K562 (cell line): Measurements from ENCODE around the gene LTA4H. TPM values are rescaled to one million over a fixed set of nuclear protein-coding genes. Genes with fewer than 3 reads are reported as not detected.

Source experiments
- AFF1 ChIP-seq, 2 experiments: fragments of 450-650 bp; IDR thresholded peaks; 2 replicates each; pipeline ENCODE4 v1.6.1; 2018; ENCODE audit warnings: mild to moderate bottlenecking in 2 of 2, low read depth in 1 of 2; ENCODE audit not compliant: partially characterized antibody in 2 of 2
- FOSL1 ChIP-seq: fragments of 200-800 bp; sonication (Bioruptor generic); conservative IDR thresholded peaks from 2 replicates; pipeline ENCODE4 v1.6.1; 2016; ENCODE audit warnings: missing genetic modification characterization, missing compliant biosample characterization
- KLF6 ChIP-seq: fragments of 250-450 bp; sonication (Bioruptor Pico); IDR thresholded peaks from 2 replicates; pipeline ENCODE4 v1.4.0; 2020; ENCODE audit warnings: mild to moderate bottlenecking, moderate library complexity, borderline replicate concordance
- MAZ ChIP-seq, 2 experiments: fragments of 450-650 bp in 1 of 2; sonication (generic) in 1 of 2; formaldehyde crosslinking; IDR thresholded peaks in 1 of 2; conservative IDR thresholded peaks in 1 of 2; 2 replicates each; pipeline versions ENCODE4 v1.4.0 to v1.5.0; 2020; ENCODE audit warnings: mild to moderate bottlenecking in 1 of 2, missing genetic modification reagents in 1 of 2
- SIX5 ChIP-seq, 2 experiments: IDR thresholded peaks; 2 replicates each; pipeline ENCODE4 v1.6.1; 2011; ENCODE audit warnings: low read length in 2 of 2, borderline replicate concordance in 1 of 2, low read depth in 1 of 2, mild to moderate bottlenecking in 1 of 2, moderate library complexity in 1 of 2; ENCODE audit not compliant: insufficient read depth in 1 of 2
- TEAD2 ChIP-seq: fragments of 450-650 bp; IDR thresholded peaks from 2 replicates; pipeline ENCODE4 v1.6.1; 2016; ENCODE audit warnings: missing genetic modification characterization, control low read depth, missing compliant biosample characterization
- ZBTB7A ChIP-seq: IDR thresholded peaks from 2 replicates; pipeline ENCODE4 v1.6.1; 2011; ENCODE audit warnings: low read depth, mild to moderate bottlenecking, low read length, moderate library complexity, borderline replicate concordance; ENCODE audit not compliant: control insufficient read depth
- ZMIZ1 ChIP-seq, 2 experiments: fragments of 150-350 bp in 1 of 2; IDR thresholded peaks; 2 replicates each; pipeline ENCODE4 v1.6.1; 2012 to 2016; ENCODE audit warnings: low read depth in 2 of 2, low read length in 2 of 2, mild to moderate bottlenecking in 1 of 2, moderate library complexity in 1 of 2
- ZNF12 ChIP-seq: sonication (generic); formaldehyde crosslinking; IDR thresholded peaks from 2 replicates; pipeline ENCODE4 v1.4.0; 2020; ENCODE audit warnings: mild to moderate bottlenecking, missing genetic modification reagents
- polyA plus RNA-seq, 8 experiments: library from polyadenylated mRNA; depleted of rRNA in 4 of 8; stranded (reverse) in 5 of 8; unstranded in 3 of 8; fragments of >200 nt; fragmentation: Nextera tagmentation in 2 of 8; fragmentation: Illumina TruSeq in 1 of 8; extraction: Ambion mirVana in 2 of 8; extraction: Trizol in 1 of 8; gene quantifications; 2 replicates each; pipeline versions ENCODE4 v1.2.1 to v1.2.3, GENCODE V29; 2011 to 2014; ENCODE audit warnings: inconsistent platforms in 1 of 8, missing spikeins in 1 of 8
- total RNA-seq, 7 experiments: library from RNA; depleted of rRNA in 6 of 7; stranded (reverse); fragments of >200 nt in 6 of 7; fragmentation: Illumina TruSeq in 2 of 7; extraction: Trizol in 2 of 7; gene quantifications; 2 replicates each; pipeline versions ENCODE4 v1.2.1 to v1.2.3, GENCODE V29; 2011 to 2021; ENCODE audit warnings: low replicate concordance in 1 of 7

The LTA4H gene
- total and polyA plus RNA-seq, 9 of the 15 experiments (the other 6 are each of a cell fraction or from before 2014, with no cell fraction given), result 25.2 to 58.1 (median 40.5) TPM

DNA sequence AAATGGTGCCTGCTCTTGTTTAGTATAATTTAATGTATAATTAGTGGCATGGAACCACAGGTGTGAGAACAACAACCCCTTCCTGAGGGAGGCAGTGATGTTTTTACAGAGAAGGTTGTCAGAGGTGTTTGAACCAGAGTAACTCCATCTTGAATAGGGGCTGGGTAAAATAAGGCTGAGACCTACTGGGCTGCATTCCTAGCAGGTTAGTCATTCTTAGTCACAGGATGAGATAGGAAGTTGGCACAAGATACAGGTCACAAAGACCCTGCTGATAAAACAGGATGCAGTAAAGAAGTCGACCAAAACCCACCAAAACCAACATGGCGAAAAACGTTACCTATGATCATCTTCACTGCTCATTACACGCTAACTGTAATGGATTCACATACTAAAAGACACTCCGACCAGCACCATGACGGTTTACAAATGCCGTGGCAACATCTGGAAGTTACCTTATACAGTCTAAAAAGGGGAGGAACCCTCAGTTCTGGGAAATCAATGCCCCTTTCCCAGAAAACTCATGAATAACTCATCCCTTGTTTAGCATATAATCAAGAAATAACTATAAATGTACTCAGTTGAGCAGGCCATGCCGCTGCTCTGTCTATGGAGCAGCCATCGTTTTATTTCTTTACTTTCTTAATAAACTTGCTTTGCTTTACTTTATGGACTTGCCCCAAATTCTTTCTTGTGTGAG is 47.8 kb upstream of the LTA4H start (continued):
- TF ChIP-seq AFF1 (IDR thresholded peaks at IDR 0.05; ENCODE audit: low read depth in 1 of 2, partially characterized antibody in 2 of 2) (no peak), ZNF12 (CRISPR knock-in tag) (peak; percentile 63; the same call in 1 of the 2 replicates), MAZ (CRISPR knock-in tag; conservative IDR thresholded peaks at IDR 0.05 in 1 of 2, IDR thresholded peaks at IDR 0.05 in 1 of 2) (peak in 1 of 2 experiments; percentile 89; a peak in 2 of 4 replicates), KLF6 (CRISPR knock-in tag) (peak; percentile 98), ZMIZ1 (IDR thresholded peaks at IDR 0.05; ENCODE audit: low read depth in 2 of 2, low read length in 2 of 2) (no peak), TEAD2 (tag) (peak; percentile 66; the same call in 1 of the 2 replicates), FOSL1 (peak; percentile 92), SIX5 (IDR thresholded peaks at IDR 0.05; ENCODE audit: borderline replicate concordance in 1 of 2, insufficient read depth in 1 of 2, low read depth in 1 of 2, low read length in 2 of 2) (no peak), ZBTB7A (no peak)
- TF ChIP-seq, all 486 proteins: peak for 138
